ENCODE data around the gene RBL2. TPM values are rescaled to one million over a fixed set of nuclear protein-coding genes. Genes with fewer than 3 reads are reported as not detected.

Gene RBL2
- total and polyA plus RNA-seq, 9 of the 15 experiments (the other 6 are each of a cell fraction or from before 2014, with no cell fraction given): 7.8 to 76.3 (median 28.5) TPM

- TF ChIP-seq, protein P1, sequence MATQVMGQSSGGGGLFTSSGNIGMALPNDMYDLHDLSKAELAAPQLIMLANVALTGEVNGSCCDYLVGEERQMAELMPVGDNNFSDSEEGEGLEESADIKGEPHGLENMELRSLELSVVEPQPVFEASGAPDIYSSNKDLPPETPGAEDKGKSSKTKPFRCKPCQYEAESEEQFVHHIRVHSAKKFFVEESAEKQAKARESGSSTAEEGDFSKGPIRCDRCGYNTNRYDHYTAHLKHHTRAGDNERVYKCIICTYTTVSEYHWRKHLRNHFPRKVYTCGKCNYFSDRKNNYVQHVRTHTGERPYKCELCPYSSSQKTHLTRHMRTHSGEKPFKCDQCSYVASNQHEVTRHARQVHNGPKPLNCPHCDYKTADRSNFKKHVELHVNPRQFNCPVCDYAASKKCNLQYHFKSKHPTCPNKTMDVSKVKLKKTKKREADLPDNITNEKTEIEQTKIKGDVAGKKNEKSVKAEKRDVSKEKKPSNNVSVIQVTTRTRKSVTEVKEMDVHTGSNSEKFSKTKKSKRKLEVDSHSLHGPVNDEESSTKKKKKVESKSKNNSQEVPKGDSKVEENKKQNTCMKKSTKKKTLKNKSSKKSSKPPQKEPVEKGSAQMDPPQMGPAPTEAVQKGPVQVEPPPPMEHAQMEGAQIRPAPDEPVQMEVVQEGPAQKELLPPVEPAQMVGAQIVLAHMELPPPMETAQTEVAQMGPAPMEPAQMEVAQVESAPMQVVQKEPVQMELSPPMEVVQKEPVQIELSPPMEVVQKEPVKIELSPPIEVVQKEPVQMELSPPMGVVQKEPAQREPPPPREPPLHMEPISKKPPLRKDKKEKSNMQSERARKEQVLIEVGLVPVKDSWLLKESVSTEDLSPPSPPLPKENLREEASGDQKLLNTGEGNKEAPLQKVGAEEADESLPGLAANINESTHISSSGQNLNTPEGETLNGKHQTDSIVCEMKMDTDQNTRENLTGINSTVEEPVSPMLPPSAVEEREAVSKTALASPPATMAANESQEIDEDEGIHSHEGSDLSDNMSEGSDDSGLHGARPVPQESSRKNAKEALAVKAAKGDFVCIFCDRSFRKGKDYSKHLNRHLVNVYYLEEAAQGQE (IDR thresholded peaks at IDR 0.05; ENCODE audit: borderline replicate concordance): no peak
- TF ChIP-seq, protein P1 (CRISPR knock-in tag; IDR thresholded peaks at IDR 0.05; ENCODE audit: low read depth): no peak
- no peak for TF ChIP-seq ZBTB9 (CRISPR knock-in tag; IDR thresholded peaks at IDR 0.05)
- TF ChIP-seq ZNF785 (CRISPR knock-in tag; IDR thresholded peaks at IDR 0.05): no peak
- TF ChIP-seq PATZ1 (CRISPR knock-in tag; IDR thresholded peaks at IDR 0.05; ENCODE audit: borderline replicate concordance): no peak
- TF ChIP-seq TGIF2 (CRISPR knock-in tag; IDR thresholded peaks at IDR 0.05): no peak
- TF ChIP-seq, protein P2, sequence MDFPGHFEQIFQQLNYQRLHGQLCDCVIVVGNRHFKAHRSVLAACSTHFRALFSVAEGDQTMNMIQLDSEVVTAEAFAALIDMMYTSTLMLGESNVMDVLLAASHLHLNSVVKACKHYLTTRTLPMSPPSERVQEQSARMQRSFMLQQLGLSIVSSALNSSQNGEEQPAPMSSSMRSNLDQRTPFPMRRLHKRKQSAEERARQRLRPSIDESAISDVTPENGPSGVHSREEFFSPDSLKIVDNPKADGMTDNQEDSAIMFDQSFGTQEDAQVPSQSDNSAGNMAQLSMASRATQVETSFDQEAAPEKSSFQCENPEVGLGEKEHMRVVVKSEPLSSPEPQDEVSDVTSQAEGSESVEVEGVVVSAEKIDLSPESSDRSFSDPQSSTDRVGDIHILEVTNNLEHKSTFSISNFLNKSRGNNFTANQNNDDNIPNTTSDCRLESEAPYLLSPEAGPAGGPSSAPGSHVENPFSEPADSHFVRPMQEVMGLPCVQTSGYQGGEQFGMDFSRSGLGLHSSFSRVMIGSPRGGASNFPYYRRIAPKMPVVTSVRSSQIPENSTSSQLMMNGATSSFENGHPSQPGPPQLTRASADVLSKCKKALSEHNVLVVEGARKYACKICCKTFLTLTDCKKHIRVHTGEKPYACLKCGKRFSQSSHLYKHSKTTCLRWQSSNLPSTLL (IDR thresholded peaks at IDR 0.05): no peak
- TF ChIP-seq, protein P3, sequence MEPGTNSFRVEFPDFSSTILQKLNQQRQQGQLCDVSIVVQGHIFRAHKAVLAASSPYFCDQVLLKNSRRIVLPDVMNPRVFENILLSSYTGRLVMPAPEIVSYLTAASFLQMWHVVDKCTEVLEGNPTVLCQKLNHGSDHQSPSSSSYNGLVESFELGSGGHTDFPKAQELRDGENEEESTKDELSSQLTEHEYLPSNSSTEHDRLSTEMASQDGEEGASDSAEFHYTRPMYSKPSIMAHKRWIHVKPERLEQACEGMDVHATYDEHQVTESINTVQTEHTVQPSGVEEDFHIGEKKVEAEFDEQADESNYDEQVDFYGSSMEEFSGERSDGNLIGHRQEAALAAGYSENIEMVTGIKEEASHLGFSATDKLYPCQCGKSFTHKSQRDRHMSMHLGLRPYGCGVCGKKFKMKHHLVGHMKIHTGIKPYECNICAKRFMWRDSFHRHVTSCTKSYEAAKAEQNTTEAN (CRISPR knock-in tag; IDR thresholded peaks at IDR 0.05): no peak
- TF ChIP-seq NONO (IDR thresholded peaks at IDR 0.05; ENCODE audit: low read depth in 2 of 2, low read length in 1 of 2): no peak
- no peak for TF ChIP-seq CHCHD3 (CRISPR knock-in tag; IDR thresholded peaks at IDR 0.05)
- TF ChIP-seq BRCA1 (IDR thresholded peaks at IDR 0.05): no peak
- TF ChIP-seq BRCA1 (CRISPR knock-in tag; IDR thresholded peaks at IDR 0.05): no peak
- no peak for TF ChIP-seq ZC3H4 (CRISPR knock-in tag; IDR thresholded peaks at IDR 0.05; ENCODE audit: borderline replicate concordance)
These were observed 3.9 kb upstream of the RBL2 start (continued) for GRCh38 chr16:53430363-53430762.
